ENCODE data around the gene SLCO1B3. TPM values are rescaled to one million over a fixed set of nuclear protein-coding genes. Genes with fewer than 3 reads are reported as not detected.
A peak's percentile ranks its signal among the peaks of the same experiment; 100 is the strongest.
"Not testable (repeated sequence)": the region's sequence is repeated elsewhere in the genome, so short reads cannot be mapped to it uniquely, and the experiment has no call there.

The SLCO1B3 gene, protein sequence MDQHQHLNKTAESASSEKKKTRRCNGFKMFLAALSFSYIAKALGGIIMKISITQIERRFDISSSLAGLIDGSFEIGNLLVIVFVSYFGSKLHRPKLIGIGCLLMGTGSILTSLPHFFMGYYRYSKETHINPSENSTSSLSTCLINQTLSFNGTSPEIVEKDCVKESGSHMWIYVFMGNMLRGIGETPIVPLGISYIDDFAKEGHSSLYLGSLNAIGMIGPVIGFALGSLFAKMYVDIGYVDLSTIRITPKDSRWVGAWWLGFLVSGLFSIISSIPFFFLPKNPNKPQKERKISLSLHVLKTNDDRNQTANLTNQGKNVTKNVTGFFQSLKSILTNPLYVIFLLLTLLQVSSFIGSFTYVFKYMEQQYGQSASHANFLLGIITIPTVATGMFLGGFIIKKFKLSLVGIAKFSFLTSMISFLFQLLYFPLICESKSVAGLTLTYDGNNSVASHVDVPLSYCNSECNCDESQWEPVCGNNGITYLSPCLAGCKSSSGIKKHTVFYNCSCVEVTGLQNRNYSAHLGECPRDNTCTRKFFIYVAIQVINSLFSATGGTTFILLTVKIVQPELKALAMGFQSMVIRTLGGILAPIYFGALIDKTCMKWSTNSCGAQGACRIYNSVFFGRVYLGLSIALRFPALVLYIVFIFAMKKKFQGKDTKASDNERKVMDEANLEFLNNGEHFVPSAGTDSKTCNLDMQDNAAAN
- total RNA-seq (2022) = not detected in 2 replicates
- Bru-seq, nascent RNA = percentile 11 among the genes with signal in this experiment
- percentile 11 among the genes with signal in this experiment for BruChase-seq, experiment 1, labeled RNA remaining after a 6-hour chase
- not detected for BruChase-seq, experiment 2, labeled RNA remaining after a 2-hour chase
- long read RNA-seq = 0 reads

DNA sequence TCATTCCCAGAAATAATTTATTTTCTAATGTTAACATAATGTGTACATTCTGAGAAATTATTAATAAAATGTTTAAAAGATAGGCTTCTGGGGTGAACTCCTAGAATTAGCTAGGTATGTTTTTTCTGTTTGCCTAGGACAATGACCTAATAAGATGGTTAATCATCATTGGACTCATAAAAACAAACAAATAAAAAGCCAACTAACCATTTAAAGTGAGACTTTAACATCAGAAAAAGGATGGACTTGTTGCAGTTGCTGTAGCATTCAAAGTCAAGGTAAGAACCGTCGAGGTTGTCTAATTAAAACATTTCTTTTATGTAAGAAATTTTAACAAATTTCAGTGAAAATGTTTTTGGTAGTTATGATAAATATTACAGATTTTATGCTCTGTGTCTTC is at the start of gene SLCO1B3:
SLCO1B3 (plus strand) TSS at position 219 of the 400 bp plus-strand sequence. CDS start 5,034 bp downstream, outside the sequence.
- Mint-ChIP-seq H3K27me3 (ENCODE audit: insufficient read depth, unreplicated experiment) (no peaks in the 10 kb centered on the region), H3K4me3 (ENCODE audit: unreplicated experiment) (no peak within 1 kb of the TSS), H3K27ac (ENCODE audit: low read depth, unreplicated experiment) (no peak within 1 kb of the TSS), H3K9me3 (ENCODE audit: unreplicated experiment) (peaks cover 8% of the 10 kb centered on the region), H3K36me3 (ENCODE audit: insufficient read depth, unreplicated experiment) (no peaks in the 10 kb centered on the region), H3K4me1 (ENCODE audit: insufficient read depth, unreplicated experiment) (no peaks in the 10 kb centered on the region)
- TF ChIP-seq, protein P1, sequence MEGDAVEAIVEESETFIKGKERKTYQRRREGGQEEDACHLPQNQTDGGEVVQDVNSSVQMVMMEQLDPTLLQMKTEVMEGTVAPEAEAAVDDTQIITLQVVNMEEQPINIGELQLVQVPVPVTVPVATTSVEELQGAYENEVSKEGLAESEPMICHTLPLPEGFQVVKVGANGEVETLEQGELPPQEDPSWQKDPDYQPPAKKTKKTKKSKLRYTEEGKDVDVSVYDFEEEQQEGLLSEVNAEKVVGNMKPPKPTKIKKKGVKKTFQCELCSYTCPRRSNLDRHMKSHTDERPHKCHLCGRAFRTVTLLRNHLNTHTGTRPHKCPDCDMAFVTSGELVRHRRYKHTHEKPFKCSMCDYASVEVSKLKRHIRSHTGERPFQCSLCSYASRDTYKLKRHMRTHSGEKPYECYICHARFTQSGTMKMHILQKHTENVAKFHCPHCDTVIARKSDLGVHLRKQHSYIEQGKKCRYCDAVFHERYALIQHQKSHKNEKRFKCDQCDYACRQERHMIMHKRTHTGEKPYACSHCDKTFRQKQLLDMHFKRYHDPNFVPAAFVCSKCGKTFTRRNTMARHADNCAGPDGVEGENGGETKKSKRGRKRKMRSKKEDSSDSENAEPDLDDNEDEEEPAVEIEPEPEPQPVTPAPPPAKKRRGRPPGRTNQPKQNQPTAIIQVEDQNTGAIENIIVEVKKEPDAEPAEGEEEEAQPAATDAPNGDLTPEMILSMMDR (IDR thresholded peaks at IDR 0.05; ENCODE audit: unreplicated experiment) = no peak
- CTCF ChIA-PET = no interaction called here
- POLR2A ChIA-PET = no interaction called here
- DNase-seq (ENCODE audit: unreplicated experiment) = no peak
- intact Hi-C loops (cut with micrococcal nuclease) = no loop called here
- BruUV-seq (replicated peaks) = no TSS peak

DNA sequence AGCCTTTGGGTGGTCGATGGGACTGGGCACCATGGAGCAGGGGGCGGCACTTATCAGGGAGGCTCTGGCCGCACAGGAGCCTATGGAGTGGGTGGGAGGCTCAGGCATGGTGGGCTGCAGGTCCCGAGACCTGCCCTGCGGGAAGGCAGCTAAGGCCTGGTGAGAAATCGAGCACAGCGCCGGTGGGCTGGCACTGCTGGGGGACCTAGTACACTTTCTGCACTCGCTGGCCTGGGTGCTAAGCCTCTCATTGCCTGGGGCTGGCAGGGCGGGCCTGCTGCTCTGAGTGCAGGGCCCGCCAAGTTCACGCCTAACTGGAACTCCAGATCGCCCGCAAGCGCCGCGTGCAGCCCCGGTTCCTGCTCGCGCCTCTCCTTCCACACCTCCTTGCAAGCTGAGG is 33.1 kb upstream of the SLCO1B3 start:
- CTCF ChIA-PET = interaction anchor here (0.8 kb wide), 1 partner anchor 20 kb away, joined by 4 read pairs; no protein-coding TSS in a partner anchor
- Mint-ChIP-seq H3K9me3 (ENCODE audit: unreplicated experiment) (peaks cover 23% of the 10 kb centered on the region), H3K27me3 (ENCODE audit: insufficient read depth, unreplicated experiment) (no peaks in the 10 kb centered on the region), H3K4me1 (ENCODE audit: insufficient read depth, unreplicated experiment) (no peaks in the 10 kb centered on the region), H3K27ac (ENCODE audit: low read depth, unreplicated experiment) (no peak overlapping the region), H3K36me3 (ENCODE audit: insufficient read depth, unreplicated experiment) (no peaks in the 10 kb centered on the region), H3K4me3 (ENCODE audit: unreplicated experiment) (no peak overlapping the region)
- TF ChIP-seq, protein P1 (IDR thresholded peaks at IDR 0.05; ENCODE audit: unreplicated experiment) = no peak
- POLR2A ChIA-PET = no interaction called here
- no peak for DNase-seq (ENCODE audit: unreplicated experiment)
- intact Hi-C loops (cut with micrococcal nuclease) = no loop called here
- no TSS peak for BruUV-seq (replicated peaks)

GRCh38 chr12:20778969-20779368 is 31.5 kb upstream of the SLCO1B3 start:
- Mint-ChIP-seq H3K4me3 (ENCODE audit: unreplicated experiment) (no peak overlapping the region), H3K27ac (ENCODE audit: low read depth, unreplicated experiment) (no peak overlapping the region), H3K27me3 (ENCODE audit: insufficient read depth, unreplicated experiment) (no peaks in the 10 kb centered on the region), H3K9me3 (ENCODE audit: unreplicated experiment) (peaks cover 24% of the 10 kb centered on the region), H3K4me1 (ENCODE audit: insufficient read depth, unreplicated experiment) (no peaks in the 10 kb centered on the region), H3K36me3 (ENCODE audit: insufficient read depth, unreplicated experiment) (no peaks in the 10 kb centered on the region)
- intact Hi-C loops (cut with micrococcal nuclease) = no loop called here
- no peak for DNase-seq (ENCODE audit: unreplicated experiment)
- TF ChIP-seq, protein P1 (IDR thresholded peaks at IDR 0.05; ENCODE audit: unreplicated experiment) = no peak
- no TSS peak for BruUV-seq (replicated peaks)
- CTCF ChIA-PET = no interaction called here
- POLR2A ChIA-PET = no interaction called here

- H3K4me3 Mint-ChIP-seq (ENCODE audit: unreplicated experiment); H3K27ac Mint-ChIP-seq (ENCODE audit: low read depth, unreplicated experiment); DNase-seq (ENCODE audit: unreplicated experiment): not testable (repeated sequence)
Measured at GRCh38 chr12:20779971-20780370, 30.5 kb upstream of the SLCO1B3 start.

DNA sequence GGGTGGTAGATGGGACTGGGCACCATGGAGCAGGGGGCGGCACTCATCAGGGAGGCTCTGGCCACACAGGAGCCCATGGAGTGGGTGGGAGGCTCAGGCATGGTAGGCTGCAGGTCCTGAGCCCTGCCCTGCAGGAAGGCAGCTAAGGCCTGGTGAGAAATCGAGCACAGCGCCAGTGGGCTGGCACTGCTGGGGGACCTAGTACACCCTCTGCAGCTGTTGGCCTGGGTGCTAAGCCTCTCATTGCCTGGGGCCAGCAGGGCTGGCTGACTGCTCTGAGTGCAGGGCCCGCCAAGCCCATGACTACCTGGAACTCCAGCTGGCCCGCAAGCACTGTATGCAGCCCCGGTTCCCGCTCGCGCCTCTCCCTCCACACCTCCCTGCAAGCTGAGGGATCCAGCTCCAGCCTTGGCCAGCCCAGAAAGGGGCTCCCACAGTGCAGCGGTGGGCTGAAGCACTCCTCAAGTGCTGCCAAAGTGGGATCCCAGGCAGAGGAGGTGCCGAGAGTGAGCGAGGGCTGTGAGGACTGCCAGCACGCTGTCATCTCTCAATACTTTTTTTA is 26.6 kb upstream of the SLCO1B3 start:
- H3K27ac Mint-ChIP-seq (ENCODE audit: low read depth, unreplicated experiment); H3K4me1 Mint-ChIP-seq (ENCODE audit: insufficient read depth, unreplicated experiment); H3K36me3 Mint-ChIP-seq (ENCODE audit: insufficient read depth, unreplicated experiment); POLR2A ChIA-PET; BruUV-seq (replicated peaks); intact Hi-C loops (cut with micrococcal nuclease); DNase-seq (ENCODE audit: unreplicated experiment); H3K27me3 Mint-ChIP-seq (ENCODE audit: insufficient read depth, unreplicated experiment); CTCF ChIA-PET; H3K4me3 Mint-ChIP-seq (ENCODE audit: unreplicated experiment): not testable (repeated sequence)
- H3K9me3 Mint-ChIP-seq (ENCODE audit: unreplicated experiment) = peaks cover 27% of the 10 kb centered on the region

More at GRCh38 chr12:20779971-20780370, 30.5 kb upstream of the SLCO1B3 start:
- H3K27me3 Mint-ChIP-seq (ENCODE audit: insufficient read depth, unreplicated experiment); BruUV-seq (replicated peaks); CTCF ChIA-PET; POLR2A ChIA-PET; intact Hi-C loops (cut with micrococcal nuclease); H3K36me3 Mint-ChIP-seq (ENCODE audit: insufficient read depth, unreplicated experiment); H3K4me1 Mint-ChIP-seq (ENCODE audit: insufficient read depth, unreplicated experiment): not testable (repeated sequence)
- peaks cover 24% of the 10 kb centered on the region for H3K9me3 Mint-ChIP-seq (ENCODE audit: unreplicated experiment)

Data from MCF 10A (cell line).